GM23338 (cell line): ENCODE measurements around the gene REV3L. TPM values are rescaled to one million over a fixed set of nuclear protein-coding genes. Genes with fewer than 3 reads are reported as not detected.

Experiments
- ATAC-seq: fragments of 200-7000 bp; cut with Tn5 transposase; 3 replicates; pipeline ENCODE4 v1.9.1; 2020
- DNase-seq: peaks from one replicate; pipeline ENCODE4 v3.0.0-alpha.2; 2015; ENCODE audit warnings: low spot score
- H2AFZ ChIP-seq: fragments of 200-600 bp; sonication (generic); 2 replicates; pipeline ENCODE4 v1.8.0; 2016; ENCODE audit warnings: antibody characterized with exemption, mild to moderate bottlenecking, moderate library complexity
- H3F3A ChIP-seq: fragments of 200-600 bp; sonication (generic); replicated peaks from 2 replicates; pipeline ENCODE4 v1.8.0; 2017; ENCODE audit warnings: antibody characterized with exemption, mixed run types, low read depth
- H3K27ac ChIP-seq: fragments of 200-600 bp; sonication (generic); 2 replicates; pipeline ENCODE4 v1.6.1; 2016; ENCODE audit warnings: low read depth
- H3K27me3 ChIP-seq: fragments of 200-600 bp; sonication (generic); 2 replicates; pipeline ENCODE4 v1.8.0; 2016; ENCODE audit warnings: mild to moderate bottlenecking, mixed run types, moderate library complexity; ENCODE audit not compliant: insufficient read depth
- H3K36me3 ChIP-seq: fragments of 200-600 bp; sonication (generic); 2 replicates; pipeline ENCODE4 v1.8.0; 2016; ENCODE audit warnings: mild to moderate bottlenecking; ENCODE audit not compliant: insufficient read depth
- H3K4me1 ChIP-seq: fragments of 200-600 bp; sonication (generic); 2 replicates; pipeline ENCODE4 v1.8.0; 2016; ENCODE audit warnings: mild to moderate bottlenecking, moderate library complexity; ENCODE audit not compliant: insufficient read depth
- H3K4me2 ChIP-seq: fragments of 200-600 bp; sonication (generic); 2 replicates; pipeline ENCODE4 v1.7.1; 2017; ENCODE audit warnings: mixed run types
- H3K4me3 ChIP-seq: fragments of 200-600 bp; sonication (generic); 2 replicates; pipeline ENCODE4 v1.6.1; 2016; ENCODE audit warnings: mixed run types
- H3K79me2 ChIP-seq: fragments of 200-600 bp; sonication (generic); replicated peaks from 2 replicates; pipeline ENCODE4 v1.8.0; 2017; ENCODE audit warnings: mild to moderate bottlenecking; ENCODE audit not compliant: insufficient read depth
- H3K9me2 ChIP-seq: fragments of 200-600 bp; sonication (generic); 2 replicates; pipeline ENCODE4 v1.8.0; 2017; ENCODE audit not compliant: insufficient read depth
- H4K20me1 ChIP-seq: fragments of 200-600 bp; sonication (generic); replicated peaks from 2 replicates; pipeline ENCODE4 v1.8.0; 2017; ENCODE audit warnings: mild to moderate bottlenecking; ENCODE audit not compliant: insufficient read depth
- H3K27ac Mint-ChIP-seq: 2 replicates; pipeline ENCODE4 v1.8.0; 2020; ENCODE audit warnings: inconsistent platforms, mild to moderate bottlenecking, moderate library complexity, mixed read lengths
- H3K27me3 Mint-ChIP-seq: 3 replicates; pipeline ENCODE4 v1.8.0; 2022; ENCODE audit warnings: low read depth, mild to moderate bottlenecking, moderate library complexity, mixed read lengths, inconsistent platforms; ENCODE audit not compliant: insufficient read depth, poor library complexity
- H3K36me3 Mint-ChIP-seq: 3 replicates; pipeline ENCODE4 v1.8.0; 2021; ENCODE audit warnings: low read depth, mild to moderate bottlenecking, inconsistent platforms, moderate library complexity, mixed read lengths
- H3K4me1 Mint-ChIP-seq: 3 replicates; pipeline ENCODE4 v1.8.0; 2020; ENCODE audit warnings: mild to moderate bottlenecking, inconsistent platforms, mixed read lengths
- H3K4me3 Mint-ChIP-seq: 3 replicates; pipeline ENCODE4 v1.8.0; 2021; ENCODE audit warnings: moderate library complexity, mild to moderate bottlenecking, inconsistent platforms, mixed read lengths
- H3K9me3 Mint-ChIP-seq: 3 replicates; pipeline ENCODE4 v1.8.0; 2020; ENCODE audit warnings: moderate library complexity, mild to moderate bottlenecking, inconsistent platforms, mixed read lengths
- CREB1 ChIP-seq: fragments of 250-450 bp; sonication (Bioruptor Pico); IDR thresholded peaks from 2 replicates; pipeline ENCODE4 v1.5.0; 2020; ENCODE audit warnings: low read depth, mild to moderate bottlenecking, moderate library complexity
- EZH2 ChIP-seq: fragments of 200-600 bp; sonication (generic); IDR thresholded peaks from one replicate; pipeline ENCODE4 v1.8.0; 2017; ENCODE audit warnings: antibody characterized with exemption, mild to moderate bottlenecking, low read depth; ENCODE audit not compliant: unreplicated experiment
- JUNB ChIP-seq: IDR thresholded peaks from one replicate; pipeline ENCODE4 v1.6.1; 2016; ENCODE audit warnings: antibody characterized with exemption; ENCODE audit not compliant: unreplicated experiment
- NANOG ChIP-seq: IDR thresholded peaks from 2 replicates; pipeline ENCODE4 v1.6.1; 2016; ENCODE audit warnings: antibody characterized with exemption, borderline replicate concordance
- POLR2AphosphoS5 ChIP-seq: IDR thresholded peaks from 2 replicates; pipeline ENCODE4 v1.6.1; 2016; ENCODE audit warnings: antibody characterized with exemption, low read depth
- STAT1 ChIP-seq: IDR thresholded peaks from one replicate; pipeline ENCODE4 v1.6.1; 2016; ENCODE audit warnings: antibody characterized with exemption; ENCODE audit not compliant: unreplicated experiment
- ZNF114 ChIP-seq: fragments of 250-450 bp; sonication (Bioruptor Pico); IDR thresholded peaks from 2 replicates; pipeline ENCODE4 v1.5.0; 2020; ENCODE audit warnings: mild to moderate bottlenecking, moderate library complexity
- polyA plus RNA-seq: library from polyadenylated mRNA; unstranded; fragments of >200 nt; fragmentation: Nextera tagmentation; extraction: Ambion mirVana; gene quantifications from 2 replicates; pipeline ENCODE4 v1.2.1, GENCODE V29; 2016
- total RNA-seq: library from RNA; depleted of rRNA; stranded (reverse); fragments of >200 nt; shearing (Covaris generic); gene quantifications from 2 replicates; pipeline ENCODE4 v1.2.3, GENCODE V29; 2014
- TF ChIP-seq, protein P1 (sequence below): IDR thresholded peaks from 2 replicates; pipeline ENCODE4 v1.6.1; 2016; ENCODE audit warnings: antibody characterized with exemption
- TF ChIP-seq, protein P2 (sequence below), 2 experiments: fragments of 200-600 bp in 1 of 2; sonication (generic) in 1 of 2; conservative IDR thresholded peaks; 2 replicates each; pipeline versions ENCODE4 v1.5.1 to v1.6.1; 2016 to 2017; ENCODE audit warnings: antibody characterized with exemption in 2 of 2, low read depth in 2 of 2, mild to moderate bottlenecking in 2 of 2, moderate library complexity in 1 of 2
- TF ChIP-seq, protein P3 (sequence below): IDR thresholded peaks from one replicate; pipeline ENCODE4 v1.6.1; 2018; ENCODE audit warnings: antibody characterized with exemption; ENCODE audit not compliant: unreplicated experiment

Gene REV3L
- total and polyA plus RNA-seq, 2 experiments from 2014 or later = 8.3 to 13.1 TPM

DNA sequence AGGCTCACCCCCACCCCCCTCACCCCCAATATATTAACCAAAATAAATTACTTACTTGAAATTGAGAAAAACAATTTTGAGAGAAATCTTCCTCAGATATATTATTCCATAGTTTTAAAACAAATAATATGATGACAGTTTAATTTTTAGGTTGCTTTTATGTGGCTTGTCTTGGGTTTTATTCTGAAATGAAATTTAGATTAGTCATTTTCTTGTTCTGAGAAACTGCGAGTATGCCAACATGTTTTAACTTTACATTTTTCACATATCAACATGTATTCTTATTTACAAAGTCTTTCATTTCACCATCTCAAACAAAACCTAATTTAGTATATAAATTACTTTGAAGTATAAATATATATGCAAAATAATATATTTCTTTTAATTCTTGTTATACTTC lies 11.1 kb downstream of the REV3L start:
- Mint-ChIP-seq H3K4me1 (peaks cover 4% of the 10 kb centered on the region; the same call in 2 of the 3 replicates), H3K27me3 (peaks cover 10% of the 10 kb centered on the region), H3K36me3 (no peaks in the 10 kb centered on the region), H3K4me3 (no peak overlapping the region), H3K27ac (no peak overlapping the region), H3K9me3 (no peaks in the 10 kb centered on the region)
- H3K4me2 ChIP-seq = no peak overlapping the region
- H3K79me2 ChIP-seq = peaks cover 23% of the 10 kb centered on the region
- DNase-seq (no peak), ATAC-seq (no peak)
- H3K9me2 ChIP-seq = no peaks in the 10 kb centered on the region
- peaks cover 24% of the 10 kb centered on the region for H4K20me1 ChIP-seq
- no peak overlapping the region for H3K27ac ChIP-seq
- no peaks in the 10 kb centered on the region for H3F3A ChIP-seq
- H3K4me1 ChIP-seq = 0 out of 2 replicates have a peak, but pooled peaks cover 3% of the 10 kb centered on the region
- TF ChIP-seq, protein P1, sequence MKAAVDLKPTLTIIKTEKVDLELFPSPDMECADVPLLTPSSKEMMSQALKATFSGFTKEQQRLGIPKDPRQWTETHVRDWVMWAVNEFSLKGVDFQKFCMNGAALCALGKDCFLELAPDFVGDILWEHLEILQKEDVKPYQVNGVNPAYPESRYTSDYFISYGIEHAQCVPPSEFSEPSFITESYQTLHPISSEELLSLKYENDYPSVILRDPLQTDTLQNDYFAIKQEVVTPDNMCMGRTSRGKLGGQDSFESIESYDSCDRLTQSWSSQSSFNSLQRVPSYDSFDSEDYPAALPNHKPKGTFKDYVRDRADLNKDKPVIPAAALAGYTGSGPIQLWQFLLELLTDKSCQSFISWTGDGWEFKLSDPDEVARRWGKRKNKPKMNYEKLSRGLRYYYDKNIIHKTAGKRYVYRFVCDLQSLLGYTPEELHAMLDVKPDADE = no peak
- TF ChIP-seq ZNF114 (CRISPR knock-in tag) (no peak), CREB1 (CRISPR knock-in tag) (no peak)
- TF ChIP-seq, protein P2, sequence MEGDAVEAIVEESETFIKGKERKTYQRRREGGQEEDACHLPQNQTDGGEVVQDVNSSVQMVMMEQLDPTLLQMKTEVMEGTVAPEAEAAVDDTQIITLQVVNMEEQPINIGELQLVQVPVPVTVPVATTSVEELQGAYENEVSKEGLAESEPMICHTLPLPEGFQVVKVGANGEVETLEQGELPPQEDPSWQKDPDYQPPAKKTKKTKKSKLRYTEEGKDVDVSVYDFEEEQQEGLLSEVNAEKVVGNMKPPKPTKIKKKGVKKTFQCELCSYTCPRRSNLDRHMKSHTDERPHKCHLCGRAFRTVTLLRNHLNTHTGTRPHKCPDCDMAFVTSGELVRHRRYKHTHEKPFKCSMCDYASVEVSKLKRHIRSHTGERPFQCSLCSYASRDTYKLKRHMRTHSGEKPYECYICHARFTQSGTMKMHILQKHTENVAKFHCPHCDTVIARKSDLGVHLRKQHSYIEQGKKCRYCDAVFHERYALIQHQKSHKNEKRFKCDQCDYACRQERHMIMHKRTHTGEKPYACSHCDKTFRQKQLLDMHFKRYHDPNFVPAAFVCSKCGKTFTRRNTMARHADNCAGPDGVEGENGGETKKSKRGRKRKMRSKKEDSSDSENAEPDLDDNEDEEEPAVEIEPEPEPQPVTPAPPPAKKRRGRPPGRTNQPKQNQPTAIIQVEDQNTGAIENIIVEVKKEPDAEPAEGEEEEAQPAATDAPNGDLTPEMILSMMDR (conservative IDR thresholded peaks at IDR 0.05; ENCODE audit: low read depth in 2 of 2) = no peak
- H3K36me3 ChIP-seq = no peaks in the 10 kb centered on the region
- H3K27me3 ChIP-seq = peaks cover 21% of the 10 kb centered on the region
- H3K4me3 ChIP-seq = no peak overlapping the region
- H2AFZ ChIP-seq = no peak overlapping the region

DNA sequence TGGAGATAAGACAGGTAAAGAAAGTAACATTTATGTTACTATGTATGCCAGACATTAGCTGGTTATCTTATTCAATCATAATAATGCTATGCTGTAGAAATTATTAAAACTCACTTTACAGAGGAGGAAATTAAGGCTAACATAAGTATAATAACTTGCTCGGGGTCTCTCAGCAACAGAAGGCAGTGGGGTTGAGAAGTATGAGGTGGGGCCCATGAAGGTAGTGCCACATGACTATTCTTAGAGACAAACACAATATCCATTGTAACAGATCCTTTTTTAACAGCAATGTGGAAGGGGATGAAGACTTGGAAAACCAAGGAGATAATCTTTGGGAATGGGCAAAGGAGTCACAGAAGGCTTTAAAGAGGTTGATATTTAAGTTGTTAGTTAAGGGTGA lies 11.5 kb downstream of the REV3L start:
- Histone ChIP-seq H3K4me3 (no peak overlapping the region), H3K4me1 (0 out of 2 replicates have a peak, but pooled peaks cover 3% of the 10 kb centered on the region), H3K27me3 (peaks cover 17% of the 10 kb centered on the region), H3K4me2 (no peak overlapping the region), H3K36me3 (no peaks in the 10 kb centered on the region), H3K27ac (no peak overlapping the region), H3K79me2 (peaks cover 19% of the 10 kb centered on the region), H3K9me2 (no peaks in the 10 kb centered on the region), H2AFZ (no peak overlapping the region), H4K20me1 (peaks cover 21% of the 10 kb centered on the region; the same call in 1 of the 2 replicates), H3F3A (no peaks in the 10 kb centered on the region)
- no peak overlapping the region for H3K27ac Mint-ChIP-seq
- no peak for DNase-seq
- no peaks in the 10 kb centered on the region for H3K9me3 Mint-ChIP-seq
- peaks cover 9% of the 10 kb centered on the region for H3K27me3 Mint-ChIP-seq
- TF ChIP-seq ZNF114 (CRISPR knock-in tag) (no peak), EZH2 (no peak), NANOG (no peak), CREB1 (CRISPR knock-in tag) (no peak), STAT1 (no peak), JUNB (no peak), POLR2AphosphoS5 (no peak)
- TF ChIP-seq, protein P3, sequence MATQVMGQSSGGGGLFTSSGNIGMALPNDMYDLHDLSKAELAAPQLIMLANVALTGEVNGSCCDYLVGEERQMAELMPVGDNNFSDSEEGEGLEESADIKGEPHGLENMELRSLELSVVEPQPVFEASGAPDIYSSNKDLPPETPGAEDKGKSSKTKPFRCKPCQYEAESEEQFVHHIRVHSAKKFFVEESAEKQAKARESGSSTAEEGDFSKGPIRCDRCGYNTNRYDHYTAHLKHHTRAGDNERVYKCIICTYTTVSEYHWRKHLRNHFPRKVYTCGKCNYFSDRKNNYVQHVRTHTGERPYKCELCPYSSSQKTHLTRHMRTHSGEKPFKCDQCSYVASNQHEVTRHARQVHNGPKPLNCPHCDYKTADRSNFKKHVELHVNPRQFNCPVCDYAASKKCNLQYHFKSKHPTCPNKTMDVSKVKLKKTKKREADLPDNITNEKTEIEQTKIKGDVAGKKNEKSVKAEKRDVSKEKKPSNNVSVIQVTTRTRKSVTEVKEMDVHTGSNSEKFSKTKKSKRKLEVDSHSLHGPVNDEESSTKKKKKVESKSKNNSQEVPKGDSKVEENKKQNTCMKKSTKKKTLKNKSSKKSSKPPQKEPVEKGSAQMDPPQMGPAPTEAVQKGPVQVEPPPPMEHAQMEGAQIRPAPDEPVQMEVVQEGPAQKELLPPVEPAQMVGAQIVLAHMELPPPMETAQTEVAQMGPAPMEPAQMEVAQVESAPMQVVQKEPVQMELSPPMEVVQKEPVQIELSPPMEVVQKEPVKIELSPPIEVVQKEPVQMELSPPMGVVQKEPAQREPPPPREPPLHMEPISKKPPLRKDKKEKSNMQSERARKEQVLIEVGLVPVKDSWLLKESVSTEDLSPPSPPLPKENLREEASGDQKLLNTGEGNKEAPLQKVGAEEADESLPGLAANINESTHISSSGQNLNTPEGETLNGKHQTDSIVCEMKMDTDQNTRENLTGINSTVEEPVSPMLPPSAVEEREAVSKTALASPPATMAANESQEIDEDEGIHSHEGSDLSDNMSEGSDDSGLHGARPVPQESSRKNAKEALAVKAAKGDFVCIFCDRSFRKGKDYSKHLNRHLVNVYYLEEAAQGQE = no peak
- H3K4me1 Mint-ChIP-seq = peaks cover 4% of the 10 kb centered on the region; the same call in 1 of the 3 replicates
- H3K36me3 Mint-ChIP-seq = no peaks in the 10 kb centered on the region
- H3K4me3 Mint-ChIP-seq = no peak overlapping the region
- no peak for ATAC-seq
